BJ (cell line): ENCODE data around the gene TMEM266. TPM values are rescaled to one million over a fixed set of nuclear protein-coding genes. Genes with fewer than 3 reads are reported as not detected.

Source experiments
- CTCF ChIA-PET: fragments of 350-600 bp; formaldehyde crosslinking; extraction: SDS; loops from one replicate; lab custom pipeline; 2021; ENCODE audit warnings: antibody characterized with exemption, inconsistent platforms; lab: Yijun Ruan, JAX
- POLR2A ChIA-PET: fragments of 300-600 bp; sonication (Branson Sonifier 250); formaldehyde crosslinking; extraction: SDS; loops from one replicate; lab custom pipeline; 2021; ENCODE audit warnings: antibody characterized with exemption; lab: Charles Lee
- DNase-seq: peaks from one replicate; pipeline ENCODE4 v3.0.0-alpha.2; 2011; ENCODE audit warnings: low read depth
- H3K27me3 ChIP-seq: 2 replicates; pipeline ENCODE4 v1.6.0; 2011; ENCODE audit warnings: low read length; ENCODE audit not compliant: control insufficient read depth, insufficient read depth
- H3K36me3 ChIP-seq: 2 replicates; pipeline ENCODE4 v1.5.1; 2011; ENCODE audit warnings: low read length; ENCODE audit not compliant: control insufficient read depth, insufficient read depth
- H3K4me3 ChIP-seq: 2 replicates; pipeline ENCODE4 v1.5.1; 2011; ENCODE audit warnings: low read depth, mild to moderate bottlenecking, control low read depth, low read length
- polyA plus RNA-seq: library from polyadenylated mRNA; depleted of rRNA; stranded (reverse); fragments of >200 nt; gene quantifications from 2 replicates; pipeline ENCODE4 v1.2.3, GENCODE V29; 2011
- TF ChIP-seq, protein P1 (sequence below): IDR thresholded peaks from 2 replicates; pipeline ENCODE4 v1.5.1; 2011; ENCODE audit warnings: low read depth, mild to moderate bottlenecking, control low read depth, inconsistent platforms, low read length, moderate library complexity; ENCODE audit not compliant: insufficient read depth

Gene TMEM266
- polyA plus RNA-seq, 1 experiment, result 0.18 TPM

DNA sequence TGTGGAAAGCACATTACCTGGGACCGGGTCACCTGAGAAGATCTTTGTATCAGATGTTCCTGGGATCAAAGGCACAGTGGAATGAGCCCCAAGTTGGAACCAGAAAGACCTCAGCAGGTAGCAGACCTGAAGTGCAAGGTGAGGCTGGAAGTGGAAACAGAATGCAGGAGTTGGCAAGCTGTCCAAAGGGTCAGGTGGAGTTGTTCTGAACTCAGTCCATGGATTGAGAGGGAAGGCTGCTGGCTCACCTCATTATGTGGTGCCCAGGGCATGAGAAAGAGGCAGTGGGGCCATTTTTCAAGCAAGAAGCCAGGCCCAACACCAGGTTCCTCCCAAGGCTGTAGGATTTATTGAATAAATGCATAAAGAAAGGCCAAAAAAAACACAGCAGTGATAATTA lies 49.3 kb downstream of the TMEM266 start:
- TF ChIP-seq, protein P1, sequence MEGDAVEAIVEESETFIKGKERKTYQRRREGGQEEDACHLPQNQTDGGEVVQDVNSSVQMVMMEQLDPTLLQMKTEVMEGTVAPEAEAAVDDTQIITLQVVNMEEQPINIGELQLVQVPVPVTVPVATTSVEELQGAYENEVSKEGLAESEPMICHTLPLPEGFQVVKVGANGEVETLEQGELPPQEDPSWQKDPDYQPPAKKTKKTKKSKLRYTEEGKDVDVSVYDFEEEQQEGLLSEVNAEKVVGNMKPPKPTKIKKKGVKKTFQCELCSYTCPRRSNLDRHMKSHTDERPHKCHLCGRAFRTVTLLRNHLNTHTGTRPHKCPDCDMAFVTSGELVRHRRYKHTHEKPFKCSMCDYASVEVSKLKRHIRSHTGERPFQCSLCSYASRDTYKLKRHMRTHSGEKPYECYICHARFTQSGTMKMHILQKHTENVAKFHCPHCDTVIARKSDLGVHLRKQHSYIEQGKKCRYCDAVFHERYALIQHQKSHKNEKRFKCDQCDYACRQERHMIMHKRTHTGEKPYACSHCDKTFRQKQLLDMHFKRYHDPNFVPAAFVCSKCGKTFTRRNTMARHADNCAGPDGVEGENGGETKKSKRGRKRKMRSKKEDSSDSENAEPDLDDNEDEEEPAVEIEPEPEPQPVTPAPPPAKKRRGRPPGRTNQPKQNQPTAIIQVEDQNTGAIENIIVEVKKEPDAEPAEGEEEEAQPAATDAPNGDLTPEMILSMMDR, result no peak
- ChIA-PET CTCF (interaction anchor here (0.6 to 3.4 kb wide), 2 partner anchors 30 to 59 kb away, joined by 3 to 12 read pairs; no protein-coding TSS in a partner anchor), POLR2A (no interaction called here)
- Histone ChIP-seq H3K36me3 (no peaks in the 10 kb centered on the region), H3K27me3 (no peaks in the 10 kb centered on the region), H3K4me3 (no peak overlapping the region)
- DNase-seq, result no peak

DNA sequence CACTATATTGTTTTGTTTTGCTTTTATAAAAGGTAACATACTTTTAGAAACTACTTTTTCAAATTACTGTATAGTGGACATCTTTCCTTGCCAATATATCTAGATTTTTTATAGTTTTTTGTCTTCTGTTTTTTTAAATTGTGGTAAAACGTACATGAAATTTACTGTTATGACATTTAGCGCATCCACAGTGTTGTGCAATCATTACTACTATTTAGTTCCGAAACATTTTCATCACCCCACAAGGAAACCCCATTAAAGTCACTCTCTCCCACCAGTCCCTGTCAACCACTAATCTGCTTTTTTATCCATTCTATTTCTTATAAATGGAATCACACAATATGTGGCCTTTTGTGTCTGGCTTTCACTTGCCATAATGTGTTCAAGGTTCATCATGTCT lies 54.8 kb downstream of the TMEM266 start:
- CTCF ChIA-PET, result interaction anchor here (0.5 kb wide), 1 partner anchor 14 kb away, joined by 3 read pairs; no protein-coding TSS in a partner anchor

DNA sequence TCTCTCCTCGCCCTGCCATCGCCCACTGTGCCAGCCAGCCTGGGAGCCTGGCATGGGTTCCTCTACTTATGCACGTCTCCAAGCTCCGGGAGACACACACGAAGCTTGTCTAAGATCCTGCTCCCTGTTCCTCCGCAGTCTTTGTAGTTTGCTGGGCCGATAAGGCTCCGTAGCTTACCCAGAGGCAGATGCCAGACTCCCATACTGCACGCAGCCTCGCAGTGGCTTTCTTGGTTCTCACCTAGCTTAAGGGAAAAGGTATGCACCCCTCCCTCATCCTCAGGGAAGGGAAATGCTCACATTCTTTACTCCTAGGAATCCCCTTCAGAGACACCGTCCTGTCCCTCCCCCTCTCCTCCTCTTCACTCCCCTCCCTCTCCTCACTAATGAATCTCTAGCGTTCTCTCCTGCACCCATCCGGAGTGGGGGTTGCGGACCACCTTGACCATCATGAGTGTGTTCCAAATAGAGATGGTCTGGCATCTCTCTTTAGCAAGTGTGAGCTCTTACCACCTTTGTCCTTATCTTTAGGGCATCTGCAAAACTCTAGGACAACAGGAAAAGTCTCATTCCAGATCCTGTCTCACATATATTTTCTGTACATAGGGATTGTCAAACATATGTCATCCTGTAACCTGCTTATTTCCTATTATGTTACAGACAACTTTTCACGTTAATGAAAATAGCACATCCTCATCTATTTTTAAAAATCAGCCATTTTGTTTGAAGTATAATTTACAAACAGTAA lies 56.5 kb downstream of the TMEM266 start:
- no peak overlapping the region for H3K4me3 ChIP-seq
- ChIA-PET CTCF (interaction anchor here (1.0 to 2.1 kb wide), 2 partner anchors 24 to 34 kb away, joined by 3 to 9 read pairs; no protein-coding TSS in a partner anchor), POLR2A (no interaction called here)
- TF ChIP-seq, protein P1, result no peak
- peaks cover 4% of the 10 kb centered on the region for H3K27me3 ChIP-seq
- H3K36me3 ChIP-seq, result no peaks in the 10 kb centered on the region
- no peak for DNase-seq

More for the DNA sequence above, 54.8 kb downstream of the TMEM266 start:
- Histone ChIP-seq H3K27me3 (peaks cover 4% of the 10 kb centered on the region), H3K36me3 (no peaks in the 10 kb centered on the region), H3K4me3 (no peak overlapping the region)
- no peak for DNase-seq
- POLR2A ChIA-PET, result no interaction called here
- TF ChIP-seq, protein P1, result no peak

DNA sequence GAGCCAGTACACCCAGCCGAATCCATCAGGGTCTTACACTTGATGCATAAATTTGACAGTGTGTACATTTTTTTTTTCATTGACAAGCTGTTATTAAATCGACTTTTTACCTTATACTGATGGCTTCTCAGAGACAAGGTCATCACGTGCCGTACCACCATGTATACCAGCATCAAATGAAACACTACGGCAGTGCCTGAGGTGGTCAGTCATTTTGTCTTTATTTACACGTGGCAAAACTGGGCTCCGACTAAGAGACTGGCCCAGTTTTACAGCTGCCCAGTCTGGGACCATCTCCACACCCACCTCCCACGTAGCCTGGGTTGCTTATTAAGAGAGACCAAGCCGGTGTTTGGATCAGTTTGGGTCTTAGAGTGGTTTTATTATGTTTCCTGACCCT lies 57.4 kb downstream of the TMEM266 start:
- CTCF ChIA-PET, result interaction anchor here (0.6 to 2.1 kb wide), 3 partner anchors 23 to 58 kb away, joined by 3 to 9 read pairs (median 3); no protein-coding TSS in a partner anchor

DNA sequence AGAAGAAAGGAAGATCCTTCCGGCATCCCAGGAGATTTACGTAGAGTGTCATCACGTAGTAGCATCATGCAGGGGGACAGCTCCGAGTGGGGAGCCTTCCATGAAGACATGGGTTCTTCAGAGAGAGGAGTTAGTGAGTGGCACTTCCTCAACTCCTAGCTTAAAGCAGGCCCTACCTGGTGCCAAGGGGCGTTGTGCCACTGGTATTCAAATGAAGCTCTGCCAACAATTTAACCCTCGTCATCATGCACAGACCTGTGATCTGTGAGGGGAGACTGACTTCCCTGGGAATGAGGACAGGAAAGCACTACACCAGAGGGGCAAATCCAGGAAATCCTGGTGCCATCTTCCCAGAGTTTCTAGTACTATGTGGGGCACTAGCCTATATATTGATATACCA lies 59.0 kb downstream of the TMEM266 start:
- ChIA-PET POLR2A (no interaction called here), CTCF (interaction anchor here (1.5 kb wide), 1 partner anchor 21 kb away, joined by 7 read pairs; no protein-coding TSS in a partner anchor)
- Histone ChIP-seq H3K27me3 (peaks cover 8% of the 10 kb centered on the region), H3K36me3 (no peaks in the 10 kb centered on the region), H3K4me3 (no peak overlapping the region)
- TF ChIP-seq, protein P1, result no peak
- DNase-seq, result no peak

More for the DNA sequence above, 57.4 kb downstream of the TMEM266 start:
- TF ChIP-seq, protein P1, result no peak
- POLR2A ChIA-PET, result no interaction called here
- no peak for DNase-seq
- H3K4me3 ChIP-seq, result no peak overlapping the region
- peaks cover 8% of the 10 kb centered on the region for H3K27me3 ChIP-seq
- H3K36me3 ChIP-seq, result no peaks in the 10 kb centered on the region
